T-cell (primary cell): Measurements from ENCODE around the gene CEP164. TPM values are rescaled to one million over a fixed set of nuclear protein-coding genes. Genes with fewer than 3 reads are reported as not detected.
"Not testable (repeated sequence)": the region's sequence is repeated elsewhere in the genome, so short reads cannot be mapped to it uniquely, and the experiment has no call there.

ENCODE experiments used
- ATAC-seq, 4 experiments: fragments of 200-7000 bp in 3 of 4; fragments of 150-1000 bp in 1 of 4; cut with Tn5 transposase; replicated peaks in 1 of 4; 1 replicate in 3 of 4; 2 replicates in 1 of 4; pipeline ENCODE4 v1.10.0; 2021; ENCODE audit warnings: moderate library complexity in 3 of 4, mild to moderate bottlenecking in 2 of 4, moderate number of reproducible peaks in 1 of 4
- CTCF ChIA-PET, 2 donors: fragments of 300-600 bp; sonication (Branson Sonifier 250); formaldehyde crosslinking; loops; one replicate each; lab custom pipeline; 2022; ENCODE audit warnings: antibody characterized with exemption in 2 of 2; lab: Charles Lee
- POLR2A ChIA-PET, 2 donors: fragments of 300-600 bp; sonication (Branson Sonifier 250); formaldehyde crosslinking; loops; one replicate each; lab custom pipeline; 2022; ENCODE audit warnings: antibody characterized with exemption in 2 of 2; lab: Charles Lee
- DNase-seq, 35 experiments: peaks; one replicate each; pipeline versions ENCODE4 v3.0.0 to v3.0.0-alpha.2; 2013 to 2023
- H3K27ac ChIP-seq: one replicate; pipeline ENCODE4 v1.5.1; 2013; ENCODE audit warnings: low read length
- H3K27me3 ChIP-seq, 2 experiments: replicated peaks in 1 of 2; 1 replicate in 1 of 2; 2 replicates in 1 of 2; pipeline versions ENCODE4 v1.6.1 to v1.7.0; 2013; ENCODE audit warnings: low read length in 1 of 2, mixed read lengths in 1 of 2; ENCODE audit not compliant: control insufficient read depth in 2 of 2, insufficient read depth in 2 of 2; ENCODE audit errors: extremely low read depth in 1 of 2
- H3K36me3 ChIP-seq, 2 donors: 1 replicate in 1 of 2; 2 replicates in 1 of 2; pipeline versions ENCODE4 v1.6.1 to v1.7.0; 2013; ENCODE audit warnings: low read length in 1 of 2; ENCODE audit not compliant: control insufficient read depth in 2 of 2, insufficient read depth in 1 of 2; ENCODE audit errors: extremely low read depth in 1 of 2
- H3K4me1 ChIP-seq, 2 experiments: 1 replicate in 1 of 2; 2 replicates in 1 of 2; pipeline versions ENCODE4 v1.6.1 to v1.7.0; 2013; ENCODE audit warnings: low read length in 2 of 2, mixed read lengths in 1 of 2; ENCODE audit not compliant: insufficient read depth in 2 of 2, control insufficient read depth in 1 of 2; ENCODE audit errors: extremely low read depth in 1 of 2
- H3K4me3 ChIP-seq, 2 donors: 1 replicate in 1 of 2; 2 replicates in 1 of 2; pipeline versions ENCODE4 v1.5.1 to v1.7.0; 2013; ENCODE audit warnings: mild to moderate bottlenecking in 2 of 2, low read length in 1 of 2, moderate library complexity in 1 of 2; ENCODE audit not compliant: control insufficient read depth in 1 of 2; ENCODE audit errors: extremely low read depth in 1 of 2
- H3K9me3 ChIP-seq: 2 replicates; pipeline ENCODE4 v1.7.0; 2013
- H3K27ac Mint-ChIP-seq, 2 donors: one replicate each; pipeline ENCODE4 v1.8.0; 2020 to 2021; ENCODE audit warnings: mild to moderate bottlenecking in 2 of 2, mixed read lengths in 2 of 2
- H3K27me3 Mint-ChIP-seq, 2 donors: one replicate each; pipeline ENCODE4 v1.8.0; 2021 to 2022; ENCODE audit warnings: mixed read lengths in 2 of 2
- H3K36me3 Mint-ChIP-seq: one replicate; pipeline ENCODE4 v1.8.0; 2021; ENCODE audit warnings: mixed read lengths
- H3K4me1 Mint-ChIP-seq, 3 donors: one replicate each; pipeline ENCODE4 v1.8.0; 2020 to 2022; ENCODE audit warnings: mixed read lengths in 3 of 3, mild to moderate bottlenecking in 1 of 3
- H3K4me3 Mint-ChIP-seq, 3 donors: one replicate each; pipeline ENCODE4 v1.8.0; 2020 to 2022; ENCODE audit warnings: mild to moderate bottlenecking in 3 of 3, mixed read lengths in 3 of 3, moderate library complexity in 3 of 3
- H3K9me3 Mint-ChIP-seq, 3 donors: one replicate each; pipeline ENCODE4 v1.8.0; 2020 to 2022; ENCODE audit warnings: mixed read lengths in 3 of 3
- WGBS: methylation state at CpG from one replicate; pipeline ENCODE4 v1.1.5; 2013; ENCODE audit warnings: missing lambda C conversion rate; ENCODE audit not compliant: insufficient coverage; 5-methylcytosine and 5-hydroxymethylcytosine counted together
- total RNA-seq, 35 experiments: library from RNA in 6 of 35; stranded (reverse) in 6 of 35; fragments of 120-200 nt in 1 of 35; gene quantifications; one replicate each; pipeline versions ENCODE4 v1.2.1 to v1.2.4 and lab custom pipeline; 2013 to 2026

CEP164 gene
- total RNA-seq, 5 donors from 2014 or later (not counting 1 experiment from before 2014, with no cell fraction given): 44.5 to 59.9 (median 52.5) TPM

- Histone ChIP-seq H3K4me1 (peaks cover 3 to 21% of the 10 kb centered on the region in 2 experiments), H3K36me3 (no peaks in the 10 kb centered on the region), H3K27me3 (peaks cover 0 to 33% of the 10 kb centered on the region in 2 experiments), H3K9me3 (no peaks in the 10 kb centered on the region), H3K4me3 (no peak overlapping the region), H3K27ac (no peak overlapping the region)
- DNase-seq (no peak), ATAC-seq (no peak)
- Mint-ChIP-seq H3K9me3 (no peaks in the 10 kb centered on the region), H3K27me3 (peaks cover 18 to 24% of the 10 kb centered on the region in 2 donors), H3K36me3 (no peaks in the 10 kb centered on the region), H3K27ac (no peak overlapping the region), H3K4me1 (peaks cover 7 to 15% (median 8%) of the 10 kb centered on the region in 3 donors), H3K4me3 (no peak overlapping the region)
- ChIA-PET CTCF (interaction anchor here in 1 of 2 donors (0.9 kb wide), 1 partner anchor 46 kb away, joined by 3 read pairs; no protein-coding TSS in a partner anchor), POLR2A (interaction anchor here in 1 of 2 donors (0.6 to 1.1 kb wide), 3 partner anchors 8 to 13 kb away, joined by 3 to 4 read pairs (median 3); partner anchors contain the start of gene CEP164)
- WGBS: no CpG with 5 or more reads among the region's 5 CpGs
These were observed 8.3 kb upstream of the CEP164 start for GRCh38 chr11:117319214-117319840.

- not testable (repeated sequence) for DNase-seq, H3K36me3 ChIP-seq, H3K27ac Mint-ChIP-seq, H3K4me3 Mint-ChIP-seq, ATAC-seq, H3K27me3 ChIP-seq, H3K9me3 ChIP-seq, H3K36me3 Mint-ChIP-seq, H3K9me3 Mint-ChIP-seq, H3K27me3 Mint-ChIP-seq
- Histone ChIP-seq H3K4me1 (peaks cover 7 to 18% of the 10 kb centered on the region in 2 experiments), H3K4me3 (peak overlapping the region in 1 of 2 donors; percentile 70), H3K27ac (peak overlapping the region; percentile 87)
- H3K4me1 Mint-ChIP-seq: peaks cover 4 to 18% (median 10%) of the 10 kb centered on the region in 3 donors
- WGBS: 27% methylated on average over 3 of the region's 5 CpGs
- CTCF ChIA-PET: interaction anchor here in 1 of 2 donors (0.7 to 0.9 kb wide), 2 partner anchors 96 to 149 kb away, joined by 3 to 5 read pairs; partner anchors contain the start of genes PCSK7 and SIDT2
- POLR2A ChIA-PET: interaction anchor here in 1 of 2 donors (0.6 to 0.9 kb wide), 2 partner anchors 9 to 659 kb away, joined by 3 to 4 read pairs; no protein-coding TSS in a partner anchor
These were observed 443 bp upstream of the CEP164 start for GRCh38 chr11:117327255-117327566.

GRCh38 chr11:117328375-117329010 is 839 bp downstream of the CEP164 start:
- Histone ChIP-seq H3K4me3 (peak overlapping the region; percentile 70 to 92), H3K4me1 (peaks cover 7 to 18% of the 10 kb centered on the region in 2 experiments), H3K27me3 (no peaks in the 10 kb centered on the region), H3K36me3 (no peaks in the 10 kb centered on the region), H3K9me3 (no peaks in the 10 kb centered on the region), H3K27ac (peak overlapping the region; percentile 87)
- Mint-ChIP-seq H3K36me3 (peaks cover 4% of the 10 kb centered on the region), H3K27me3 (no peaks in the 10 kb centered on the region), H3K4me1 (peaks cover 7 to 22% (median 12%) of the 10 kb centered on the region in 3 donors), H3K4me3 (no peak overlapping the region), H3K27ac (no peak overlapping the region), H3K9me3 (no peaks in the 10 kb centered on the region)
- POLR2A ChIA-PET: interaction anchor here (0.6 to 1.1 kb wide), 2 partner anchors 541 to 679 kb away, joined by 3 read pairs; partner anchors contain the start of gene ZPR1 (in 1 of the 2)
- CTCF ChIA-PET: interaction anchor here in 1 of 2 donors (0.6 kb wide), 1 partner anchor 403 kb away, joined by 3 read pairs; no protein-coding TSS in a partner anchor
- 20% methylated on average over 13 of the region's 15 CpGs for WGBS
- ATAC-seq: peak in 3 of 4 experiments; percentile 4 to 6 (median 5)
- DNase-seq: peak in 3 of 35 experiments; percentile 2 to 37 (median 13)

GRCh38 chr11:117332843-117333242 is 5.2 kb downstream of the CEP164 start:
- Mint-ChIP-seq H3K4me1 (peaks cover 7 to 17% (median 13%) of the 10 kb centered on the region in 3 donors), H3K27ac (no peak overlapping the region), H3K36me3 (peaks cover 25% of the 10 kb centered on the region), H3K27me3 (no peaks in the 10 kb centered on the region), H3K9me3 (no peaks in the 10 kb centered on the region), H3K4me3 (no peak overlapping the region)
- ChIA-PET POLR2A (no interaction called here), CTCF (interaction anchor here in 1 of 2 donors (0.6 kb wide), 1 partner anchor 189 kb away, joined by 3 read pairs; no protein-coding TSS in a partner anchor)
- no peaks in the 10 kb centered on the region for H3K9me3 ChIP-seq
- peaks cover 7 to 15% of the 10 kb centered on the region in 2 experiments for H3K4me1 ChIP-seq
- ATAC-seq: no peak
- peaks cover 0 to 12% of the 10 kb centered on the region in 2 donors for H3K36me3 ChIP-seq
- WGBS: no CpG with 5 or more reads among the region's 2 CpGs
- H3K27me3 ChIP-seq: no peaks in the 10 kb centered on the region
- no peak for DNase-seq
- H3K4me3 ChIP-seq: no peak overlapping the region
- no peak overlapping the region for H3K27ac ChIP-seq

- Mint-ChIP-seq H3K27ac (no peak overlapping the region), H3K9me3 (no peaks in the 10 kb centered on the region)
- POLR2A ChIA-PET: no interaction called here
These were observed 6.3 kb downstream of the CEP164 start for GRCh38 chr11:117333917-117334316.

GRCh38 chr11:117334896-117335295 is 7.2 kb downstream of the CEP164 start:
- POLR2A ChIA-PET: no interaction called here
- Histone ChIP-seq H3K27ac (no peak overlapping the region), H3K9me3 (no peaks in the 10 kb centered on the region), H3K4me1 (no peaks in the 10 kb centered on the region), H3K36me3 (peaks cover 0 to 18% of the 10 kb centered on the region in 2 donors), H3K27me3 (no peaks in the 10 kb centered on the region), H3K4me3 (no peak overlapping the region)
- Mint-ChIP-seq H3K27ac (no peak overlapping the region), H3K4me3 (no peak overlapping the region), H3K27me3 (no peaks in the 10 kb centered on the region), H3K4me1 (peaks cover 7 to 15% (median 12%) of the 10 kb centered on the region in 3 donors), H3K9me3 (no peaks in the 10 kb centered on the region), H3K36me3 (peaks cover 42% of the 10 kb centered on the region)
- ATAC-seq (no peak), DNase-seq (no peak)
- WGBS: 100% methylated on average over 3 of the region's 6 CpGs
- CTCF ChIA-PET: no interaction called here

More at GRCh38 chr11:117333917-117334316, 6.3 kb downstream of the CEP164 start:
- DNase-seq (no peak), ATAC-seq (no peak)
- Histone ChIP-seq H3K27ac (no peak overlapping the region), H3K27me3 (no peaks in the 10 kb centered on the region), H3K4me1 (peaks cover 1 to 6% of the 10 kb centered on the region in 2 experiments), H3K9me3 (no peaks in the 10 kb centered on the region), H3K4me3 (no peak overlapping the region), H3K36me3 (peaks cover 0 to 14% of the 10 kb centered on the region in 2 donors)
- WGBS: 96% methylated on average over 4 of the region's 9 CpGs
- CTCF ChIA-PET: no interaction called here
- H3K4me1 Mint-ChIP-seq: peaks cover 7 to 17% (median 13%) of the 10 kb centered on the region in 3 donors
- no peak overlapping the region for H3K4me3 Mint-ChIP-seq
- peaks cover 35% of the 10 kb centered on the region for H3K36me3 Mint-ChIP-seq
- H3K27me3 Mint-ChIP-seq: no peaks in the 10 kb centered on the region
